Mucosa of stomach (tissue), 1 donor: ENCODE results near the gene ADAMTS9.

Source experiments
- H3K27me3 ChIP-seq: one replicate; pipeline ENCODE4 v1.7.0; 2013; ENCODE audit warnings: mild to moderate bottlenecking, low read length; ENCODE audit not compliant: control insufficient read depth, insufficient read depth
- H3K36me3 ChIP-seq: one replicate; pipeline ENCODE4 v1.7.0; 2013; ENCODE audit warnings: low read length; ENCODE audit not compliant: control insufficient read depth, insufficient read depth
- H3K4me1 ChIP-seq: one replicate; pipeline ENCODE4 v1.7.0; 2013; ENCODE audit warnings: mild to moderate bottlenecking, low read length; ENCODE audit not compliant: control insufficient read depth, insufficient read depth
- H3K4me3 ChIP-seq: one replicate; pipeline ENCODE4 v1.7.0; 2013; ENCODE audit warnings: low read length
- H3K9ac ChIP-seq: one replicate; pipeline ENCODE4 v1.7.0; 2013; ENCODE audit warnings: mild to moderate bottlenecking, low read length, moderate library complexity
- H3K9me3 ChIP-seq: one replicate; pipeline ENCODE4 v1.7.0; 2013; ENCODE audit warnings: mild to moderate bottlenecking, low read length, moderate library complexity; ENCODE audit not compliant: control insufficient read depth
- donor health status: Pancreatic carcinoma.

Gene ADAMTS9

DNA sequence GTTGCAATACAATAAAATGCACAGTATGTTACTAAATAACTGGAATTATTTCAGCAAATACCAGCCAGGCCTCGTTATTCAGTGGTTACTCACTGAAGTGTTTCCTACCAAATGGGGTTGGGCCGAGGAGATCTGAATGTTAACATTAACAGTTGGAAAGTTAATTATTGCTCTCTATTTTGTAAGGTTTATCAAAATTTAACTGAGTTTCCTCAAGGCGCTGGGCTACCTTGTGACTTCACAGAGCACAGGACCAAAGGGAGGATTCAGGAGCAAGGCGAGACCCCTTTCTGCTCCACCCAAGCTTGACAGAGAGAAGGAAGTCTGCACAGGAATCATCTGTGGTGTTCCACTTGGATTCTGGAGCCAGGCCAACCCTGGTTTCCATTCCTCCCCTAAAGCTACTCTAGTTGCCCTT, 21.6 kb downstream of the ADAMTS9 start:
- Histone ChIP-seq H3K27me3 (no peaks in the 10 kb centered on the region), H3K4me3 (no peak overlapping the region), H3K9ac (no peak overlapping the region), H3K36me3 (no peaks in the 10 kb centered on the region), H3K4me1 (no peaks in the 10 kb centered on the region), H3K9me3 (no peaks in the 10 kb centered on the region)

DNA sequence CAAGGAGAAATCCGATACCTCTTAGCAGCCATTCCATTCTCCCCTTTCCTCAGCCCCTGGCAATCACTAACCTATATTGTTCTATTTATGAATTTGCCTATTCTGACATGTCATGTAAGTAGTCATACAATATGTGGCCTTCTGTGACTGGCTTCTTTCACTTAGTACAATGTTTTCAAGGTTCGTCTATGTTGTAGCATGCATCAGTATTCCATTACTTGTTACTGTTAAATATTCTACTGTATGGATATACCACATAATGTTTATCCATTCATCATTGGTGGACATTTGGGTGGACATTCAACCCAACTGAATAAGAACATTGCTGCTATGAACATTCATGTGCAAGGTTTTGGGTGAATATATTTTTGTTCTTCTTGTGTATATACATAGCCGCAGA, 23.4 kb downstream of the ADAMTS9 start:
- Histone ChIP-seq H3K9ac (no peak overlapping the region), H3K9me3 (no peaks in the 10 kb centered on the region), H3K4me1 (no peaks in the 10 kb centered on the region), H3K27me3 (no peaks in the 10 kb centered on the region), H3K36me3 (no peaks in the 10 kb centered on the region), H3K4me3 (no peak overlapping the region)

DNA sequence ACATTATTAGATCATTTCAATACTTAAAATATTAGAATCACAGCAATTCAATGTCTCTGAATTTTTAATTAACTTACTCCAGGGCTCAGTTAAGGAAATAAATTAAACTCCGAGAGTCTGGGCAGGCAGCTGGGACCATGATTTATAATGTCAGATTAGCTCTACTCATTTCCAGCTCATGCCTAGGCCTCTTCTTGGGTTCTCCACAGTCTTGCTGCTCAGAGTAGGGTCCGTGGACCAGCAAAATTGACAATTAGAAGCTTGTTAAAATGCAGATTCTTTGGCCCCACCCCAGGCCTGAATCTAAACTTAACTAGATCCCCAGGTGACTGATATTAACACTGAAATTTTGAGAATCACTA, 28.2 kb downstream of the ADAMTS9 start:
- H3K9ac ChIP-seq, result no peak overlapping the region
- no peak overlapping the region for H3K4me3 ChIP-seq
- no peaks in the 10 kb centered on the region for H3K9me3 ChIP-seq
- no peaks in the 10 kb centered on the region for H3K27me3 ChIP-seq
- H3K36me3 ChIP-seq, result no peaks in the 10 kb centered on the region
- H3K4me1 ChIP-seq, result no peaks in the 10 kb centered on the region

DNA sequence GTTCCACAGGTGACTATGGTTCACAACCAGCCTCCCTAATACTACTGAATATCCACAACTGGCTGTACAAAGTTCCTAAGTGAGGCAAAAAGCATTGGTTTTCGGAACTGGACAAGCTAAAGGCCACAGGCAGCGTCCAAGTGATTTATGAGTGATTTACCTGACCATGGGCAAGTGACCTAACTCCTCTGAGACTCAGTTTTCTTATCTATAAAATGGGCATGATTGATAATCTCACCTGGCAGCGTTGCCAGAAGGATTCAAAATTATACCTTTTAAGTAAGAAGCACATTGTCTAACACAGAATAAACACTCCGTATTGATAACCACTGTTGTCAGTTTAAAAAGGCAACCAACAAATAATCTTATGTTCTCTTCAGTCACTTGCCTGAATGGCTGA, 29.8 kb downstream of the ADAMTS9 start:
- H3K9me3 ChIP-seq, result no peaks in the 10 kb centered on the region
- H3K4me3 ChIP-seq, result no peak overlapping the region
- H3K36me3 ChIP-seq, result no peaks in the 10 kb centered on the region
- no peak overlapping the region for H3K9ac ChIP-seq
- no peaks in the 10 kb centered on the region for H3K4me1 ChIP-seq
- no peaks in the 10 kb centered on the region for H3K27me3 ChIP-seq

DNA sequence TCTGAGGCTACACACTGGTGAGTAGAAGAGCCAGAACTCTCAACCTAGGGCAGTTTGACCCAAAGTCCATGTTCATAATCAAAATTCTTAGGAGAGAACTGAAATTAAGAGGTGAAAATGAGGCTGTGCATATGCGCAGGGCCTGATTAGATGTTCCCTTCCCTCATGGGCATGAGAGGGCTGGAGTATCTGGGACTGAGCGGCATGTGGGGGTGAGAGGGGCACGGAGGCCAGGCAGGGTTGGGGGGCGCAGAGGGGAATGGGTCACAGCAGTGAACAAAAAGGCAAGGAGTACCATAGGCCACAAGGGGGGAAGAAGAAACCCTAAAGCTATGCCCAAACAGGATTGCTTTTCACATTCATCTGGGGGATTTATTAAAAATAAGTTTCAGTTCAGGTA, 31.3 kb downstream of the ADAMTS9 start:
- H3K9ac ChIP-seq, result no peak overlapping the region
- no peaks in the 10 kb centered on the region for H3K36me3 ChIP-seq
- H3K4me3 ChIP-seq, result no peak overlapping the region
- no peaks in the 10 kb centered on the region for H3K9me3 ChIP-seq
- H3K27me3 ChIP-seq, result no peaks in the 10 kb centered on the region
- H3K4me1 ChIP-seq, result no peaks in the 10 kb centered on the region

DNA sequence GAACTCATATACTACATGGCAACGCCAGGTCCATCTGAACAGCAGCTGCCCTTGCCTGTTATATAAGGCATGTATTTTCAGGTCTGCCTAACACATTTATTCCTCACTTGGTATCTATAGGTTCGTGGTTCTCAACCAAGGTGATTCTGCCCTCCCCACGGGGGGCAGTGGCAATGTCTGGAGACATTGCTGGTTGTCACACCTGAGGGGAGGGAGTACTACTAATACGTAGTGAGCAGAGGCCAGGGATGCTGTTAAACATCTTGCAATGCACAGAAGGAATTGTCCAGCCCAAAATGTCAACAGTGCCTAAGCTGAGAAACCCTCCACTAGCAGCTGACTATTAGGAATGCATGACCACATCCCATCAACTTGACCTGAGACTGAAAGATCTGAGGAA, 32.6 kb downstream of the ADAMTS9 start:
- Histone ChIP-seq H3K9me3 (no peaks in the 10 kb centered on the region), H3K4me1 (no peaks in the 10 kb centered on the region), H3K4me3 (no peak overlapping the region), H3K36me3 (no peaks in the 10 kb centered on the region), H3K27me3 (no peaks in the 10 kb centered on the region), H3K9ac (no peak overlapping the region)

DNA sequence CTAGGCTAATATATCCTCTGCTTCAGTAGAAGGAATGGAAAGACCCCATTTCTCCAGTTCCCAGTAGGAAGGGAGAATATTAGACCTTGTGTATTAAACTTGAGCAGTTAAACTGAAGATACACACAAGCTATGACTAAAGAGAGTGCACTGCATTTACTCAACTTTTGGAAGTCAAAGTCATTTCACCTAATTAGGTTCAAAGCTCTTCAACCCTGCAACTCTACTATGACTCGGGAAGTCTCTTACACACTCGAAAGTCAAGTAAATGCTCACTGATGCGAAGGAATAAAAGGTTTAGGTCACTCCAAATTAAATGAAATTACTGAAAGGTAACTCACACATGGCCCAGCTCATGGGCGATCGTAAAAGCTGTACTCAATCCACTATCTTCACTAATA, 33.8 kb downstream of the ADAMTS9 start:
- Histone ChIP-seq H3K4me1 (no peaks in the 10 kb centered on the region), H3K4me3 (no peak overlapping the region), H3K27me3 (no peaks in the 10 kb centered on the region), H3K9me3 (no peaks in the 10 kb centered on the region), H3K36me3 (no peaks in the 10 kb centered on the region), H3K9ac (no peak overlapping the region)

DNA sequence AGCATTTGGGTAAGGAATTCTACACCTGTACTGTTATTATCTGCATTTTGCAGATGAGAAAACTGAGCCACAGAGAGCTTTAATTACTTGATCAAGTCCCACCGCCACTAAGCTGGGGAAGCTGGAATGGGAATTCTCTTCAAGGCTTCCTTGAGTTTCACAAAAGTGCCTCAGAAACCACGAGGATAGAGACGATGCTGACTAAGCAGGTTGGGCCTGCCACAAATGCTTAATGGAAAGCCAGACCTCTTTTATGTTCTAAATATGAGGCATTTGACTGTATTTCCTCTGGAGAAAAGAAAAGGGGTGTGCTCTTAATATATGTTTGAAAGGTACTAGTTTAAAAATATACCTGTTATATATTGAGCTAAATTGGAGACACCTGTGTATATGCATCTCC, 34.7 kb downstream of the ADAMTS9 start:
- Histone ChIP-seq H3K36me3 (no peaks in the 10 kb centered on the region), H3K9me3 (no peaks in the 10 kb centered on the region), H3K4me3 (no peak overlapping the region), H3K9ac (no peak overlapping the region), H3K4me1 (no peaks in the 10 kb centered on the region), H3K27me3 (no peaks in the 10 kb centered on the region)

DNA sequence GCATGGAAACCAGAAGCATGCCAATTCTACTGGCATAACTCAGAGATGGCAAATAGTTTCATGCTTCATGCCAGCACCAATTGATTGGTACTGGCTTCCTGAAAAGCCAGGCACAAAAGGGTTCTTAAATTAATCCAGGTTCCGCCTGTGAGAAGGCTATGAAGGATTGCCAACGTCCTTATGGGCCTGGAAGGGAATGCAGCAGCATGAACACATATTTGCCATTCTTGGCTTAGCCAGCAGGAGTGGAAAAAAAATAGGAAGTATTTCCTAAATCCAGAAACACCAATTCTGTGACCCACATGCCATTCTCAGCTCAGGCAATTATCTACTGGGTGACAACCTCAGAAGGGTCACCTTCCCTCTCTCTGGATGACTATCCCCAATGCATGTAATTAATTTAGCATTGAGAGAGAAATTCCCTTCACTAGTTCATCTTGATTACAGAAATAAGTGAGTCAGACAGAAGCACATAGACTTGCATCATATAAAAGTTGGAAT, 36.0 kb downstream of the ADAMTS9 start:
- no peaks in the 10 kb centered on the region for H3K27me3 ChIP-seq
- H3K36me3 ChIP-seq, result no peaks in the 10 kb centered on the region
- no peak overlapping the region for H3K4me3 ChIP-seq
- H3K9ac ChIP-seq, result no peak overlapping the region
- no peaks in the 10 kb centered on the region for H3K9me3 ChIP-seq
- H3K4me1 ChIP-seq, result no peaks in the 10 kb centered on the region

DNA sequence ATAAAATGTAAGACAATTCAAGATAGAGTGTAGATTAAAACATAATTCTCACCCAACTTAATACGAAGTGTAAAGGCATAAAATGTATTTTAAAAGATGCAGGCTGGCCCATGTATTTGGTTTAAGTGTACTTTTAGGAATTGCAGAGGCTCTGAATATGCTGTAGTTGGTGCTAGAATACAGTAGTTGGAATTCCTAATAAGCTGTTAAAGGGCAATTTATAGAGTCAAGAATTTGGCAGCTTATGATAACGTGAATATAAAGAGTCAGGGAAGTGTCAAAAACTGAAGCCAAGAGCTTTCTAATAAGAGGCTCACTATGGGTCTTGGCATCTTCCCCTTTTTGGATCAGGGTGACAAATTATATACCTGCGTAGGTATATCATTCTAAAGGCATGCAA, 36.5 kb downstream of the ADAMTS9 start:
- no peaks in the 10 kb centered on the region for H3K4me1 ChIP-seq
- no peaks in the 10 kb centered on the region for H3K27me3 ChIP-seq
- no peaks in the 10 kb centered on the region for H3K36me3 ChIP-seq
- no peaks in the 10 kb centered on the region for H3K9me3 ChIP-seq
- no peak overlapping the region for H3K4me3 ChIP-seq
- H3K9ac ChIP-seq, result no peak overlapping the region

DNA sequence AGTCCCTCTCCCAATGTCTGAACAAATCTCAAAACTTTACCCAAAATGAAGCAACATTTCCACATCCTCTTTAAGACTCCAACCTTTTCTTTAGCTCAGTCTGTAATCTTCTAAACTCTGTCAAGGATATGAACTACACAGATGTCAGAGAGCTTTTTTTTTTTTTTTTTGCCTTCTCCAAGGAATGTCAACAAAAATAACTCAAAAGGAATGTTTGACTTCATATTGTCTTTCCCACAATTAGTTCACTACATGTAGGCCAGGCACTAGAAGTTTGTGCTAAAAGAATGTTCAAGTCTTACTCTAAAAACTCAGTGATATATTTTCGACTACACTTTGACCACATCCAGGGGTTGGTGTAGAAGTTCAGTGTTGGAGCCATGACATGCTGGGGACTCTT, 37.1 kb downstream of the ADAMTS9 start:
- Histone ChIP-seq H3K27me3 (no peaks in the 10 kb centered on the region), H3K9ac (no peak overlapping the region), H3K9me3 (no peaks in the 10 kb centered on the region), H3K4me1 (no peaks in the 10 kb centered on the region), H3K36me3 (no peaks in the 10 kb centered on the region), H3K4me3 (no peak overlapping the region)

DNA sequence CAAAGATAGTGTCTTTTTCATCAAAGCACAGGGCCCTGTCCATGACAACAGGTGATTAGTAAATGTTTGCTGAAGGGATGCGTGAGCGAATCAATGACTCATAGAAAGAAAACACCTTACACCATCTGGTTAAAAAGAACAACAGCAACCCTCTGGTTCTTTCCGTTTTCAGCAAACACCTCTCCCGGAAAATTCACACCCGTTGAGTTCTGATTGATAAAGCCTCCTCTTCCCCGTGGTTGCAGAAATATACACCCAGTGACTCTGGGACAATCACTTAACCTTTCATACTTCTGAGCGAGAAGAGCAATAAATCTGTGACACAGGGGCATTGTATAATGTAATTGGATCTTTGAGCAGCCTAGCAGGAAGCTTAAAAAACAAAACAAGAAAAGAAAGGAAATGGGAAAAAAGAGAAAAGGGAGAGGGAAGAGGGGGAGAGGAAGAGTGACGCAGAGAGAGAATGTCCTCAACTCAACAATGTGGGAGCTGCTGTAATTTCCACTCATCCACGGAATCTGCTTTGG, 37.6 kb downstream of the ADAMTS9 start:
- Histone ChIP-seq H3K36me3 (no peaks in the 10 kb centered on the region), H3K4me3 (no peak overlapping the region)

More for the DNA sequence above, 37.6 kb downstream of the ADAMTS9 start:
- Histone ChIP-seq H3K9me3 (no peaks in the 10 kb centered on the region), H3K27me3 (no peaks in the 10 kb centered on the region), H3K4me1 (no peaks in the 10 kb centered on the region), H3K9ac (no peak overlapping the region)
